ENCODE measurements around the gene LCAT.

The LCAT gene

GRCh38 chr16:67951485-67951884 is 7.6 kb upstream of the LCAT start:
- H3K27me3 ChIP-seq (ENCODE audit: insufficient read depth, insufficient read length) = no peaks in the 10 kb centered on the region
- no peak overlapping the region for H3K4me3 ChIP-seq (ENCODE audit: insufficient read length, low read depth)
- no peaks in the 10 kb centered on the region for H3K9me3 ChIP-seq (ENCODE audit: insufficient read depth, low read length)
- H3K4me1 ChIP-seq (ENCODE audit: insufficient read depth, insufficient read length) = peaks cover 4% of the 10 kb centered on the region
- H3K9ac ChIP-seq (ENCODE audit: insufficient read length, low read depth) = no peak overlapping the region
- H3K36me3 ChIP-seq (ENCODE audit: insufficient read depth, insufficient read length, low read length) = peaks cover 90% of the 10 kb centered on the region
- no peak for DNase-seq (ENCODE audit: low read depth, low spot score)
- no peak for TF ChIP-seq YY1 (IDR thresholded peaks at IDR 0.05; ENCODE audit: insufficient read depth, insufficient read length)
- no peak for TF ChIP-seq ZNF274 (IDR thresholded peaks at IDR 0.05; ENCODE audit: low read depth, low read length)
- TF ChIP-seq SUZ12 (IDR thresholded peaks at IDR 0.05; ENCODE audit: extremely low read depth, insufficient read depth, insufficient read length) = no peak

- Histone ChIP-seq H3K36me3 (ENCODE audit: insufficient read depth, insufficient read length, low read length) (peaks cover 94% of the 10 kb centered on the region), H3K9ac (ENCODE audit: insufficient read length, low read depth) (no peak overlapping the region)
Observed at GRCh38 chr16:67950335-67950843, 6.5 kb upstream of the LCAT start.

GRCh38 chr16:67949645-67950044 is 5.7 kb upstream of the LCAT start:
- Histone ChIP-seq H3K4me3 (ENCODE audit: insufficient read length, low read depth) (no peak overlapping the region), H3K27me3 (ENCODE audit: insufficient read depth, insufficient read length) (no peaks in the 10 kb centered on the region), H3K4me1 (ENCODE audit: insufficient read depth, insufficient read length) (no peaks in the 10 kb centered on the region), H3K9ac (ENCODE audit: insufficient read length, low read depth) (no peak overlapping the region), H3K9me3 (ENCODE audit: insufficient read depth, low read length) (no peaks in the 10 kb centered on the region), H3K36me3 (ENCODE audit: insufficient read depth, insufficient read length, low read length) (peaks cover 94% of the 10 kb centered on the region)
- no peak for TF ChIP-seq YY1 (IDR thresholded peaks at IDR 0.05; ENCODE audit: insufficient read depth, insufficient read length)
- TF ChIP-seq ZNF274 (IDR thresholded peaks at IDR 0.05; ENCODE audit: low read depth, low read length) = no peak
- DNase-seq (ENCODE audit: low read depth, low spot score) = no peak

More at GRCh38 chr16:67950335-67950843, 6.5 kb upstream of the LCAT start:
- no peaks in the 10 kb centered on the region for H3K9me3 ChIP-seq (ENCODE audit: insufficient read depth, low read length)
- no peak overlapping the region for H3K4me3 ChIP-seq (ENCODE audit: insufficient read length, low read depth)
- no peak for DNase-seq (ENCODE audit: low read depth, low spot score)
- TF ChIP-seq ZNF274 (IDR thresholded peaks at IDR 0.05; ENCODE audit: low read depth, low read length) = no peak
- H3K27me3 ChIP-seq (ENCODE audit: insufficient read depth, insufficient read length) = no peaks in the 10 kb centered on the region
- peaks cover 4% of the 10 kb centered on the region for H3K4me1 ChIP-seq (ENCODE audit: insufficient read depth, insufficient read length)

- Histone ChIP-seq H3K9ac (ENCODE audit: insufficient read length, low read depth) (no peak overlapping the region), H3K4me1 (ENCODE audit: insufficient read depth, insufficient read length) (peaks cover 8% of the 10 kb centered on the region), H3K9me3 (ENCODE audit: insufficient read depth, low read length) (no peaks in the 10 kb centered on the region), H3K4me3 (ENCODE audit: insufficient read length, low read depth) (no peak overlapping the region), H3K36me3 (ENCODE audit: insufficient read depth, insufficient read length, low read length) (peaks cover 98% of the 10 kb centered on the region), H3K27me3 (ENCODE audit: insufficient read depth, insufficient read length) (no peaks in the 10 kb centered on the region)
- TF ChIP-seq YY1 (IDR thresholded peaks at IDR 0.05; ENCODE audit: insufficient read depth, insufficient read length) (no peak), ZNF274 (IDR thresholded peaks at IDR 0.05; ENCODE audit: low read depth, low read length) (no peak), SUZ12 (IDR thresholded peaks at IDR 0.05; ENCODE audit: extremely low read depth, insufficient read depth, insufficient read length) (no peak)
- no peak for DNase-seq (ENCODE audit: low read depth, low spot score)
Observed at GRCh38 chr16:67948015-67948414, 4.1 kb upstream of the LCAT start.

GRCh38 chr16:67946966-67947558 is 3.1 kb upstream of the LCAT start:
- TF ChIP-seq ZNF274 (IDR thresholded peaks at IDR 0.05; ENCODE audit: low read depth, low read length) (no peak), YY1 (IDR thresholded peaks at IDR 0.05; ENCODE audit: insufficient read depth, insufficient read length) (no peak), SUZ12 (IDR thresholded peaks at IDR 0.05; ENCODE audit: extremely low read depth, insufficient read depth, insufficient read length) (no peak)
- Histone ChIP-seq H3K9ac (ENCODE audit: insufficient read length, low read depth) (no peak overlapping the region), H3K4me1 (ENCODE audit: insufficient read depth, insufficient read length) (peaks cover 13% of the 10 kb centered on the region), H3K4me3 (ENCODE audit: insufficient read length, low read depth) (no peak overlapping the region), H3K9me3 (ENCODE audit: insufficient read depth, low read length) (no peaks in the 10 kb centered on the region), H3K27me3 (ENCODE audit: insufficient read depth, insufficient read length) (no peaks in the 10 kb centered on the region), H3K36me3 (ENCODE audit: insufficient read depth, insufficient read length, low read length) (peaks cover 100% of the 10 kb centered on the region)
- DNase-seq (ENCODE audit: low read depth, low spot score) = no peak

GRCh38 chr16:67946128-67946569 is 2.2 kb upstream of the LCAT start:
- H3K27me3 ChIP-seq (ENCODE audit: insufficient read depth, insufficient read length) = no peaks in the 10 kb centered on the region
- H3K4me3 ChIP-seq (ENCODE audit: insufficient read length, low read depth) = no peak overlapping the region
- H3K4me1 ChIP-seq (ENCODE audit: insufficient read depth, insufficient read length) = peaks cover 13% of the 10 kb centered on the region
- peaks cover 100% of the 10 kb centered on the region for H3K36me3 ChIP-seq (ENCODE audit: insufficient read depth, insufficient read length, low read length)
- H3K9ac ChIP-seq (ENCODE audit: insufficient read length, low read depth) = no peak overlapping the region
- no peak for DNase-seq (ENCODE audit: low read depth, low spot score)
- no peaks in the 10 kb centered on the region for H3K9me3 ChIP-seq (ENCODE audit: insufficient read depth, low read length)
- TF ChIP-seq YY1 (IDR thresholded peaks at IDR 0.05; ENCODE audit: insufficient read depth, insufficient read length) (no peak), SUZ12 (IDR thresholded peaks at IDR 0.05; ENCODE audit: extremely low read depth, insufficient read depth, insufficient read length) (no peak), ZNF274 (IDR thresholded peaks at IDR 0.05; ENCODE audit: low read depth, low read length) (no peak)

- peaks cover 13% of the 10 kb centered on the region for H3K4me1 ChIP-seq (ENCODE audit: insufficient read depth, insufficient read length)
- H3K9ac ChIP-seq (ENCODE audit: insufficient read length, low read depth) = no peak overlapping the region
- no peaks in the 10 kb centered on the region for H3K27me3 ChIP-seq (ENCODE audit: insufficient read depth, insufficient read length)
- H3K9me3 ChIP-seq (ENCODE audit: insufficient read depth, low read length) = no peaks in the 10 kb centered on the region
- peaks cover 100% of the 10 kb centered on the region for H3K36me3 ChIP-seq (ENCODE audit: insufficient read depth, insufficient read length, low read length)
- no peak for DNase-seq (ENCODE audit: low read depth, low spot score)
- TF ChIP-seq SUZ12 (IDR thresholded peaks at IDR 0.05; ENCODE audit: extremely low read depth, insufficient read depth, insufficient read length) (no peak), ZNF274 (IDR thresholded peaks at IDR 0.05; ENCODE audit: low read depth, low read length) (no peak)
- H3K4me3 ChIP-seq (ENCODE audit: insufficient read length, low read depth) = no peak overlapping the region
Observed at GRCh38 chr16:67945392-67945933, 1.5 kb upstream of the LCAT start.
